Prostate gland (tissue), 2 donors: Measurements from ENCODE around the gene REM2. TPM values are rescaled to one million over a fixed set of nuclear protein-coding genes. Genes with fewer than 3 reads are reported as not detected.

Source experiments
- DNase-seq: peaks from one replicate; pipeline ENCODE4 v3.0.0-alpha.2; 2019; ENCODE audit warnings: low spot score
- H3K27ac ChIP-seq, 2 donors: fragments of 200-600 bp; sonication (generic); 2 replicates each; pipeline ENCODE4 v1.5.1; 2017 to 2019
- H3K27me3 ChIP-seq: fragments of 200-600 bp; sonication (generic); replicated peaks from 2 replicates; pipeline ENCODE4 v1.5.1; 2019; ENCODE audit not compliant: insufficient read depth
- H3K36me3 ChIP-seq, 2 donors: fragments of 200-600 bp; sonication (generic); 1 replicate in 1 of 2; 2 replicates in 1 of 2; pipeline versions ENCODE4 v1.5.1 to v1.8.1; 2017 to 2019
- H3K4me1 ChIP-seq: fragments of 200-600 bp; sonication (generic); replicated peaks from 2 replicates; pipeline ENCODE4 v1.5.1; 2019
- H3K4me3 ChIP-seq, 2 donors: fragments of 200-600 bp; sonication (generic); 2 replicates each; pipeline ENCODE4 v1.5.1; 2017 to 2019
- H3K9me3 ChIP-seq: fragments of 200-600 bp; sonication (generic); 2 replicates; pipeline ENCODE4 v1.5.1; 2017
- CTCF ChIP-seq, 4 experiments: fragments of 200-600 bp in 2 of 4; fragments of 450-650 bp in 2 of 4; sonication (generic) in 2 of 4; IDR thresholded peaks; 1 replicate in 3 of 4; 2 replicates in 1 of 4; pipeline ENCODE4 v1.5.1; 2016 to 2019; ENCODE audit warnings: antibody characterized with exemption in 4 of 4, mild to moderate bottlenecking in 2 of 4, moderate library complexity in 2 of 4
- POLR2A ChIP-seq: fragments of 450-650 bp; IDR thresholded peaks from one replicate; pipeline ENCODE4 v1.6.1; 2016; ENCODE audit warnings: antibody characterized with exemption, mild to moderate bottlenecking
- POLR2AphosphoS5 ChIP-seq: sonication (generic); formaldehyde crosslinking; IDR thresholded peaks from one replicate; pipeline ENCODE4 v1.6.1; 2017; ENCODE audit warnings: antibody characterized with exemption
- WGBS: methylation state at CpG from one replicate; pipeline ENCODE4 v1.1.5; 2018; 5-methylcytosine and 5-hydroxymethylcytosine counted together
- intact Hi-C: fragments of 100-400 bp; cut with DNase I; formaldehyde crosslinking; loops from one replicate; pipeline ENCODE4 v1.14.2; 2022
- total RNA-seq, 2 donors: library from RNA; depleted of rRNA; stranded (reverse); fragments of >200 nt; gene quantifications; one replicate each; pipeline ENCODE4 v1.1.0, GENCODE V29; 2016

The REM2 gene
- total RNA-seq, 2 donors from 2014 or later: 0.62 to 1.0 TPM

- intact Hi-C loops: no loop called here
- no peak for DNase-seq
- Histone ChIP-seq H3K27me3 (no peaks in the 10 kb centered on the region), H3K9me3 (no peaks in the 10 kb centered on the region), H3K36me3 (peaks cover 0 to 16% of the 10 kb centered on the region in 2 donors), H3K4me3 (no peak overlapping the region), H3K27ac (no peak overlapping the region), H3K4me1 (no peaks in the 10 kb centered on the region)
- 81% methylated on average over 2 of the region's 2 CpGs for WGBS
- TF ChIP-seq POLR2A (no peak), POLR2AphosphoS5 (no peak), CTCF (IDR thresholded peaks at IDR 0.05) (no peak)
Measured at GRCh38 chr14:22922294-22922693, 39.3 kb downstream of the REM2 start.

- 96% methylated on average over 5 of the region's 5 CpGs for WGBS
- intact Hi-C loops: no loop called here
- H3K36me3 ChIP-seq: peaks cover 0 to 16% of the 10 kb centered on the region in 2 donors
Measured at GRCh38 chr14:22923746-22924145, 40.7 kb downstream of the REM2 start.

GRCh38 chr14:22925513-22925912 lies 42.5 kb downstream of the REM2 start:
- TF ChIP-seq POLR2A: no peak
- no peak for TF ChIP-seq CTCF (IDR thresholded peaks at IDR 0.05)
- no peak for TF ChIP-seq POLR2AphosphoS5
- 93% methylated on average over 8 of the region's 8 CpGs for WGBS
- no peak overlapping the region for H3K4me3 ChIP-seq
- no peak overlapping the region for H3K27ac ChIP-seq
- H3K27me3 ChIP-seq: no peaks in the 10 kb centered on the region
- H3K4me1 ChIP-seq: peaks cover 12% of the 10 kb centered on the region
- H3K36me3 ChIP-seq: peaks cover 0 to 15% of the 10 kb centered on the region in 2 donors
- intact Hi-C loops: no loop called here
- DNase-seq: no peak
- no peaks in the 10 kb centered on the region for H3K9me3 ChIP-seq

More at GRCh38 chr14:22923746-22924145, 40.7 kb downstream of the REM2 start:
- Histone ChIP-seq H3K4me1 (peaks cover 12% of the 10 kb centered on the region), H3K4me3 (no peak overlapping the region), H3K9me3 (no peaks in the 10 kb centered on the region), H3K27me3 (no peaks in the 10 kb centered on the region), H3K27ac (no peak overlapping the region)
- DNase-seq: no peak
- TF ChIP-seq POLR2AphosphoS5 (no peak), CTCF (IDR thresholded peaks at IDR 0.05) (no peak), POLR2A (no peak)

GRCh38 chr14:22926316-22926715 lies 43.3 kb downstream of the REM2 start:
- Histone ChIP-seq H3K27me3 (no peaks in the 10 kb centered on the region), H3K4me3 (no peak overlapping the region), H3K36me3 (peaks cover 0 to 11% of the 10 kb centered on the region in 2 donors), H3K9me3 (no peaks in the 10 kb centered on the region), H3K27ac (no peak overlapping the region), H3K4me1 (peaks cover 12% of the 10 kb centered on the region)
- 82% methylated on average over 4 of the region's 4 CpGs for WGBS
- TF ChIP-seq CTCF (IDR thresholded peaks at IDR 0.05) (no peak), POLR2A (no peak), POLR2AphosphoS5 (no peak)
- DNase-seq: no peak
- intact Hi-C loops: no loop called here

- H3K4me3 ChIP-seq: peak overlapping the region; percentile 83 to 96
- no peaks in the 10 kb centered on the region for H3K9me3 ChIP-seq
- TF ChIP-seq CTCF (IDR thresholded peaks at IDR 0.05): no peak
- no peak for TF ChIP-seq POLR2AphosphoS5
- TF ChIP-seq POLR2A: no peak
- DNase-seq: no peak
- peak overlapping the region; percentile 86 to 93 for H3K27ac ChIP-seq
- intact Hi-C loops: no loop called here
- peaks cover 0 to 11% of the 10 kb centered on the region in 2 donors for H3K36me3 ChIP-seq
- H3K4me1 ChIP-seq: peaks cover 12% of the 10 kb centered on the region
- H3K27me3 ChIP-seq: no peaks in the 10 kb centered on the region
- WGBS: 14% methylated on average over 12 of the region's 12 CpGs
Measured at GRCh38 chr14:22928237-22929103, 45.4 kb downstream of the REM2 start.
